HG02885 (cell line): ENCODE results near the gene MRM1.

Experiments
- ATAC-seq: cut with Tn5 transposase; IDR thresholded peaks from one replicate; pipeline ENCODE4 v1.9.1; 2021; ENCODE audit warnings: mild to moderate bottlenecking; ENCODE audit not compliant: unreplicated experiment, poor library complexity

Gene MRM1

GRCh38 chr17:36601303-36602029, at the start of gene MRM1:
Gene MRM1 (plus strand): TSS chr17:36601583. CDS start chr17:36601811, 228 bp downstream.
- peak; percentile 87 for ATAC-seq

DNA sequence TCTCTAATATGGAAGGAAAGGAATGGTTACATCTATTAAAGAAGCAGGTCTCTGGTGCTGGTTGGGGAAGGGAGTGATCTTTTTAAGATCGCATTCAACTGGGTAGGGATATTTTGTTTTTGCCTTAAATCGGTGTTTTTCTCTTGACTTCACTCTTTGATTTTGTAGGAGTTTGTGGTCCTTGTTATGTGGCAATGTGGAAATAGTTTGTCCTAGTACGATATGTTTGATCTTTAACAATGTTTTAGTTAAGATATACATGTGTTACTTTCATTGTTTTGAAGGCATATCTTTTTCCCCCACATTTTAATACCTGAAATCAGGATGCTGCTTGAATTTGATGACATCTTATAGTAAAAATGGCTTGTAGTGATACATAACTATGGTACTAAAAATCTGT, 47.9 kb upstream of the MRM1 start:
- ATAC-seq, result no peak

GRCh38 chr17:36566081-36566480, 35.3 kb upstream of the MRM1 start:
- no peak for ATAC-seq

DNA sequence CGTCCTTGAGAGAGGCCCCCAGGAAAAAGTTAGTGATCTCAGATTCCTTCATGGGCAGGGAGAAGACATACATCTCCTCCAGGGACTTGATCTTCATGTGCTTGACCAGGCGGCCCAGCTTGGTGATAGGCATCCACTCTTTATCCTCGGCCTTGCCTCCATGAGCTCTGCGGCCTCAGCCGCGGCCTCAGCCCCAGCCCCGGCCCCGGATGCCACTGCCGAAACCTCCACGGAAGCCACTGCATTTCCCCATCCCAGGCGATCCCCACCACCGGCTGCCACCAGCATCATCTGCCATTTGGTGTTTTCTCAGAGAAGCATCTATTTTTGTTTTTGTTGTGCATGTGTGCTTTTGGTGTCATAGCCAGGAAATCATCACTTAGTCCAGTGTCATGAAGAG, 26.4 kb upstream of the MRM1 start:
- ATAC-seq, result no peak

- ATAC-seq, result no peak
Measured at GRCh38 chr17:36576793-36577192, 24.6 kb upstream of the MRM1 start.

- no peak for ATAC-seq
Measured at GRCh38 chr17:36578671-36579070, 22.7 kb upstream of the MRM1 start.

DNA sequence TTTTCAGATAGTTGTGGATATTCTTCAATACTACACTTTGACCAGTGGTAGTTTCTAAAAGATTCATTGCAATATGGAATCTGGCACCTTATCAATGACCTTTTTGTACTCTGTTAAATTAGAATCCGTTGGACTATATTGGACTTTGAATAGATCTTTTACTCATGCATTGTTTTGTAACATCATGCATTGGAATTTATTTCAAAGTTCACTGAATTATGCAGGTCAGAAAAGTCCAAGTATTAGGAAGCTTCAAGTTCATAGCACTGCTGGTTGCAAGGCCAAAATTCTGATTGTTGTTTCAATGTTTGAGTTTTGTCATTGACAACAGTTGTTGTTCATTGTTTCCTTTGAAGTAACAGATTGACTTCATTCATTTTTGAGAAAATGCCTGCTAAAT, 17.6 kb upstream of the MRM1 start:
- ATAC-seq, result no peak

- ATAC-seq, result no peak
Measured at GRCh38 chr17:36586138-36586537, 15.2 kb upstream of the MRM1 start.

- no peak for ATAC-seq
Measured at GRCh38 chr17:36590082-36590481, 11.3 kb upstream of the MRM1 start.

DNA sequence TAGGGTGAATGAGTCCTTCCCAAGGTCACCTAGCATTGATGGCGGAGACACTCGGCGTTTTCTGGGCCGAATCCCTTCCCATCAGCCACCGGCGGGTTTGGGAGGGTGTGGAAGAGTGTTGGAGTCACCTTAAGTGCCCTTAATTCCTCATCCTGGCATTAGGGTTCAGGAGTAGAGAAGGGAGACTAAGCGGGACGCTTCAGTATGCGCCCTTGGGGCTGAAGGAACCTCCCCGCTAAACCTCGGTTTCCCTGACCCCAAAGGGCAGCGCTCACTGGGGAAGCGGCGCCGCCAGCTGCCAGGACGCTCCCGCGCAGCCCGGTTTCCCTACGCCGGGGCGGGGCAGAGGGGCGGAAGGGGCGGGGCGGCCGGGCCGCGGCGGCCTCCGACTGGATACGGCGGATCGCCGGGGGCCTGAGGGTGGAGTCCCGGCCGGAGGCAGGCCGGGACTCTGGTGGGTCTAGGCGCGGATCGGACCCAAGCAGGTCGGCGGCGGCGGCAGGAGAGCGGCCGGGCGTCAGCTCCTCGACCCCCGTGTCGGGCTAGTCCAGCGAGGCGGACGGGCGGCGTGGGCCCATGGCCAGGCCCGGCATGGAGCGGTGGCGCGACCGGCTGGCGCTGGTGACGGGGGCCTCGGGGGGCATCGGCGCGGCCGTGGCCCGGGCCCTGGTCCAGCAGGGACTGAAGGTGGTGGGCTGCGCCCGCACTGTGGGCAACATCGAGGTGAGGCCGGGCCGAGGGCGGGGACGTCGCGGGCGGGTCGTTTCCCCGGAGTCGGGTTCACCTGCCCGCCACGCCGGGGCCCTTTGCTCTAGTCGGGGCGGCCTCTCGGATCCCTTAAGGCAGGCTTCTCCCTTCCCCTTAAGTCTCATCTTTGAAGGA, 9.7 kb upstream of the MRM1 start, which contains the start of gene DHRS11:
TSS of gene DHRS11 (plus strand) at position 446 of the 882 bp plus-strand sequence. CDS start at position 577, 131 bp downstream.
- peak; percentile 94 for ATAC-seq

GRCh38 chr17:36592316-36592715, 9.1 kb upstream of the MRM1 start:
- ATAC-seq, result no peak

DNA sequence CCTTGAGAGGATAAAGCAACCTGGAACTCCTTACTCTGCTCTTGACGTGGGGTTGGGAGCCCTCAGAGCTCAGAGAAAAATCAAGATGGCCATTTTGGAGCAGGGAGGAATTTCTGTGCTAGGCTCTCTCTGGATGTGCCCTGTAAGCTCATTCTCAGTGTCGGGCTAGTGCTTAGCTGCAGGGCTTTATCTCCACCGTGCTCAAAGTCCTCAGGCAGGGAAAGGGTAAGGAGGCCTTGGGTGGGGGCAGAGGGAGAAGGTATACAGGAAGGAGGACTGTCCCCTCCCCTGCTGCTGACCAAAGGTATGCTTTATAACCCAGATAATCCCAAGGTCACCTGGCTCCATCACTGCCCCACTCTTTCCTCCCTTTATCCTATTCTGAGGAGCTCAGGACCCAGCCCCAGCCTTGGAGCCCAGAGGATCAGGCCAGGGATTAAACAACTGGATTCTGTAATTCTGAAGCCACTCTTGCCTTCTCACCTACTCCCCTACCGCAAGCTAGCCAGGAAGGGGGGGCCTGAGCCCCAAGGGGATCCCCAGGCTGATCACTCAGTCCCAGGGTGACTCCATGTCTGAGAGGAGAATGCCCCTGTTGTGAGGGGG, 8.6 kb upstream of the MRM1 start:
- no peak for ATAC-seq

- ATAC-seq, result no peak
Measured at GRCh38 chr17:36593656-36594316, 7.6 kb upstream of the MRM1 start.

DNA sequence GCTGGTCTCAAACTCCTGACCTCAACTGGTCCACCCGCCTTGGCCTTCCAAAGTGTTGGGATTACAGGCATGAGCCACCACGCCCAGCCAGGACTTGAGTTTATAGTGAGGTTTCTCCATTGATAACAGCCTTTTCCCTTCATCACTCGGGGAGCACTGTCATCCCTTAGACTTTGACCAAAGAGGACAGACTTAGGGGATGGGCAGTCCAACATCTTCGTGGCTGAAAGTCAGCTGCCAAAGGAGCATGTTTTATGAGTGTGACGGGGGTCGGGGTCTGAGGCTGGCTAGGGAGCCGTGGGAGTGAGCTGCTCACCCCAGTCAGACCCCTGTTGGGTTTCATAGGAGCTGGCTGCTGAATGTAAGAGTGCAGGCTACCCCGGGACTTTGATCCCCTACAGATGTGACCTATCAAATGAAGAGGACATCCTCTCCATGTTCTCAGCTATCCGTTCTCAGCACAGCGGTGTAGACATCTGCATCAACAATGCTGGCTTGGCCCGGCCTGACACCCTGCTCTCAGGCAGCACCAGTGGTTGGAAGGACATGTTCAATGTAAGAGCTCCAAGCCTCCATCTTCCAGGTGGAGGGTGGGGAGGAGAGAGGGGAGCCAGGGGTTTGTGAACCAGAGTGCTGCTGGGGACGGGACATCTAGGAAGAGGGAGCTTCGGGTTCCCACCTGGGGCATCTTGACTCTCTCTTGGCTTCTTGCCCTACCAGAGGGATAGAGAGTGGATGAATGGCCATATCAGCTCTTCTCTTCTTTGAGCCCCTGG, 6.6 kb upstream of the MRM1 start:
- no peak for ATAC-seq

DNA sequence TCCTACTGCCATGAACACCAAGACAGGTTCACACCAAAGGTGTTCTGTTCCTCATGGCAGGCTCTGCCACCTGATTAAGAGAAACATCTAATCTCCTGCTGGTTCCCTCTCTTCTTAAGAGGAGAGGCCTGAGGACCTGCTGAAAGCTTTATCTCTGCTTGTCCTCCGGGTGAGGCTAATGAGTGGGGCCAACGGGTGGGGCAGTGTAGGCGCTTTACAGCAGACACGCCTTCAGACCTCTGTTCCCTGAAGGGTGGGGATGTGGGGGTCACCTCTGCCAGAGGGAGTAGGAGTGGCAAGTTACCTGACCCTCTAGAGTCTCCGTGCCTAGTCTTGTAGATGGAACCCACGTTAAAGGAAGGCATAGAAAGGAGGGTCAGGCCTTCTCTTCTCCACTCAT, 4.2 kb upstream of the MRM1 start:
- no peak for ATAC-seq

GRCh38 chr17:36597866-36598777, 3.3 kb upstream of the MRM1 start:
- ATAC-seq, result no peak

GRCh38 chr17:36598951-36599401, 2.4 kb upstream of the MRM1 start:
- no peak for ATAC-seq

GRCh38 chr17:36599546-36600250, 1.7 kb upstream of the MRM1 start:
- ATAC-seq, result no peak
